Fibroblast of skin of left biceps (primary cell): ENCODE data around the gene PLEK.

Experiments used
- DNase-seq, 2 experiments: peaks; one replicate each; pipeline ENCODE4 v3.0.0-alpha.2; 2013; ENCODE audit warnings: low read depth in 2 of 2

The PLEK gene

DNA sequence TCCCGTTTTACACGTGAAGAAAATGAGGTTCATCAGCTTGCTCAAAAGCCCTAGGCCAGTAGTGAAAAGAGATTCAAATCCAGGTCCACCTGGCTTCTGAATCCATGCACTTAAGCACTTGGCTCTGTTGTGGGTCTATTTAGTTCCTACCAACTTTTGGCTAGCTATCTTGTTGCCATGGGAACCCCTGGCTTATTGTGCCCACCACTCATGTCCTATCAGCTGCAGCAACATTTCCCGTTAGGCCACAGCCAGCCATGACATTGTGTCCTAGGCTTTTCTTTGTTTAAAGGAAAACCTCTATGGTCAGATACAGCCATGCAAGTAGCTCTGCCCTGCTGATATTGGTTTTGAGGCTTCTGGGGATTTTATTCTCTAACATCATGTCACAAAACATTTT is 49.8 kb downstream of the PLEK start:
- DNase-seq, result no peak

GRCh38 chr2:68415521-68415920 is 50.4 kb downstream of the PLEK start:
- no peak for DNase-seq

- no peak for DNase-seq
These were observed 51.1 kb downstream of the PLEK start for GRCh38 chr2:68416081-68416675.

DNA sequence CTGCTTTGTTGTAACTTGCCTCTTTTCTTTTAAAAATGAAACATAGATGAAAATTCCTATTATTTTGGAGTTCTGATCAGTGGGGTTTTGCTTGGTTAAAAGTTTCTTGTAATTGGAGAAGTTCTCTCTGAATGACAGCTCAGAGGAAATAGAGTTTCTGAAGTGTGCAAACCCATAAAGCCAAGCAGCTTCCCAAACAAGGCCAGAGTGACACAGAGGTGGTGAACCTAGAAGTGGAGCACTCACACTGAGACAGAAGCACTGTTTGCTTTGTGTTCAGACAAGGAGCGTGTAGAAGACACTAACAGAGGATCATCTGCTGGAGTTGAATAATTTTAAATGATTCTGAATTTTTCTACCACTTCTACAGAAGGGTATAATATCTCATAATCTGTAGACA is 52.8 kb downstream of the PLEK start:
- no peak for DNase-seq

- DNase-seq, result no peak
These were observed 53.3 kb downstream of the PLEK start for GRCh38 chr2:68418419-68418818.

DNA sequence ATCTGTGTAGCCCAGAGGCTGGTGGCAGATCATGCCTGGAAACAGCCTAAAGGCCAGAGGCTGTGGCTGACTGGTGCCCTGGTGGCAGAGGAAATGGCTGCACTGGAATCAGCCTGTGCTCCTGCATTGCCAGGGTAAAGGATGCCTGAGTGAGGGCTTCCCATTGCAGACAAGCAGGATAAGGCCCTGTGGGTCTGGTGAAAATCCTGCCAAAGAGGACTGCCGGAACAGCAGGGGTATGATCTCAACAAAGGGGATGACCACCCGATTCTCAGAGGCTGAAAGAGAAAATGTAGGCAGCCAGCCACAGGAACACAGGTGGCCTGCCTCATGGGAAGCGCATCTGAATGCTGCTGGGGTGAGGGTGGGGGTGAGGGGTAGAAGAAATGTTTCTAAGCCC is 53.8 kb downstream of the PLEK start:
- DNase-seq, result no peak

DNA sequence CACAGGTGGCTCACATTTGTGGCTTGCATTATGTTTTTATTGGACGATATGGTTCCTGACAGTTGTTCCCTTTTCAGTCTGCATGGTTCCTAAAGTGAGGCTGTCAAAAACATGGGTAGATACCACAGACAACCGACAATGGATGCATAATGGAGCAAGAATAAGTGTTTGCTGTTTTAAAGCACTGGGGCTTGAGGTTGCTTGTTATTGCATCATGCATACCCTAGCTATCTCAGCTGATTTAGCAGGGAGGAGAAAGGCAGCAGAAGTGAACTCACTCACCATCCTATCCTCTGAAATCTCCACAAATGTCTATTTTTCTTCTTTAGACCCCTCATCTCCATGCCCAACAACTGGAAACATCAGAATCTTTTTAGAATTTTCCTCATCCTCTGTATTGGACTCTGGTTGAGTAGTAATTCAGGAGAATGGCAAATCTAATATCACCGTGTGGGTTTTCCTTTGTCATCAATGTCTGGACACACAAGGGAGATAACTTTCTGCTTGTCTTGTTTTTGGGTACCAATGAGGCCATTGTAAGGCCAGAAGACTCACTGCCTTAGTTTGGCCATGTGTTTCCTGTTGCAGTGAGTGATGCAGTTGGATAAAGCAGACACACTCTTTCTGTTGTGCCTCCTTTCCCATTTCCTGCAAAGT is 55.3 kb downstream of the PLEK start:
- DNase-seq, result peak; percentile 15 to 30

- DNase-seq, result no peak
These were observed 59.0 kb downstream of the PLEK start for GRCh38 chr2:68423966-68424650.

DNA sequence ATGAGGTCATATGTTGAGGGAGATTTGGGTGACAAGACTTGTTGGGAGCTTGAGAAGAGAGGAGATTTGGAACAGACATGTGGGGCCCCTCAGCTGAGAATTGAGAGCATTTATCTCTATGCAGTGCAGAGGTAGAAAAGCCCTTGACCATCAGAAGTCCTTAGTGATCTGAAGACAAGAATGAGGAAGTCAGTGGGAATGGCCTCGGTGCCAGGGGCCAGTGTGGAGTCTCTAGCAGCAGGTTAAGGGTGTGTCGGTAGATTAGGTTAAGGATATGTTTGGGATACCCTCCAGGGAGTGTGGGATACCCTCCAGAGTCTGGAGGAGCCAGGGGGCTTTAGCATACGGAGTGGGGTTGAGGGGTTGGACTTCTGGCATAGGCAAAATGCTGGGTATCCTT is 60.4 kb downstream of the PLEK start:
- DNase-seq, result no peak

DNA sequence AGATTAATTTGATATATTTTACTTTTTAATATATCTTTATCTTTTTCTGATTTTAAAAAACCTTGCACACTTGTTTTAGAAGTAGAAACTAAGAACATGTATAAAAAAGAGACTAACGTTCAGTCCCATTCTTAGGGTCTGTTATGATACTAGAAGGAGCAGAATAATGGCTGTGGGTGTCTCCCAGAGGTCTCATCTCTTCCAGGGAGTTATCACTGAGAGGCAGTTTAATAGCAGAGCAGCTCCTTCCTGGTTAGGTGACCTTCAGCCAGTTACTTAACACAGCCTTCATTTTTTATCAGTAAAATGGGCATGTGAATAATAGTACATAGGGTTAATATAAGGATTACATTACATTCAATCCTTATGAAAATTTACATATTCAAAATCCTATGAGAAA is 61.4 kb downstream of the PLEK start:
- DNase-seq, result no peak

- no peak for DNase-seq
These were observed 61.9 kb downstream of the PLEK start for GRCh38 chr2:68426848-68427579.

GRCh38 chr2:68428126-68428525 is 63.0 kb downstream of the PLEK start:
- DNase-seq, result no peak

GRCh38 chr2:68428746-68429145 is 63.7 kb downstream of the PLEK start:
- DNase-seq, result no peak

DNA sequence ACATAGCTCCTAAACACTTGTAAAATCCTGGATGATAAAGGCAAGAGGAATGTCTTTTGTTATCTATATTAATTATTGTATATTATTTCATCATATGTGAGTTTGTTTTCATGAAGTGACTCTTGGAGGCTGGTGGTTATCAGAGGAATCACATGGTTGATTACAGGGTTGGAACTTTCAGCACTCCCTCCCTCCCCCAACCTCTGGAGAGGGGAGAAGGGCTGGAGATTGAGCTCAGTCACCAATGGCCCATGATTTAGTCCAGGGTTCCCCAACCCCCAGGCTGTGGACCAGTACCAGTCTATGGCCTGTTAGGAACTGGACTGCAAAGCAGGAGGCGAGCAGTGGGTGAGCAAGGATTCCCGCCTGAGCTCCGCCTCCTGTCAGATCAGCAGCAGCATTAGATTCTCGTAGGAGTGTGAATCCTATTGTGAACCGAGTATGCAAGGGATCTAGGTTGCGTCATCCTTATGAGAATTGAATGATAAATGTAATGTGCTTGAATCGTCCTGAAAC is 64.3 kb downstream of the PLEK start:
- DNase-seq, result no peak

- no peak for DNase-seq
These were observed 66.4 kb downstream of the PLEK start for GRCh38 chr2:68431316-68431972.

- no peak for DNase-seq
These were observed 67.9 kb downstream of the PLEK start for GRCh38 chr2:68432696-68433658.

DNA sequence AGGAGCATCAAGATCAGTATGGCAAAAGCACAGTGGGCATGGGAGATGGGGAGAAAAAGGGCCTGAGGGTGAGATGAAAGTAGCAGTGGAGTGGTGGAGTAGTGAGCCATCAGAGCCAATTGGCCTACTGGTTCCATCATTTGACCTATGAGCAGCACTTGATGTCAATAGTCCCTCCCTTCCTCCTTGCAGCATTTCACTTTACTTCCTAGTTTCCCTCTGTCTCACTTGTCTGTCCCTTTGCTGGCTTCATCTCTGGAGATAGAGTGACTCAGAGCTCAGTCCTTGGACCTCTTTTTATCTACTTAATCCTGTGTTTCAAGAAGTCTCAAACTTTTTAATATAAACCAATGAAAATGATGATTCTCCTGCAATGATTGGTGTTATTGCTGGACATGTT is 69.9 kb downstream of the PLEK start:
- no peak for DNase-seq

GRCh38 chr2:68435615-68436014 is 70.5 kb downstream of the PLEK start:
- no peak for DNase-seq

DNA sequence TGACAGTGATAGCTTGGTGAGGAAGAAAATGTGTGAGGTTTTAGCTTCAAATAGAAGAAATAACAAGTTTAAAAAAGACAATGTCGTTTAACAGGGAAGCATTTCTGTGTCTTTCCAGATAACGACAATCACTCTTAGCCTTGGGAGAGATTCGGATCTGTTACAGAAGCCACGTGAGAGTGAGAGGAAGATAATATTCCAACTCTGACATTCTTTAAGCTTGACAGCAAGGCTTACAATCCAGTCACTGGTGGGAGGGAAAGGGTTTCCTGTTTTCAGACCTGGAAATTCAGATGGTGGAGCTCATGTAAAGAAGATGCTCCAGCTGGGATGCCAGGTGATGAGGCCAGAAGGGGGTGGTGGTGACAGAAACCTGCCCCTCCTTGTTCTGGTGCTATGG is 71.2 kb downstream of the PLEK start:
- no peak for DNase-seq

GRCh38 chr2:68438455-68439303 is 73.6 kb downstream of the PLEK start:
- no peak for DNase-seq
